Endothelial cell of umbilical vein (primary cell): ENCODE data around the gene ALK. TPM values are rescaled to one million over a fixed set of nuclear protein-coding genes. Genes with fewer than 3 reads are reported as not detected.

Experiments
- BruUV-seq: library from RNA; stranded (reverse); fragments of 400-500 nt; replicated peaks from 2 replicates; lab custom pipeline; 2021; lab: Mats Ljungman, UMichigan
- CTCF ChIA-PET: fragments of 300-600, 350-600 bp; sonication (Branson Sonifier 250); formaldehyde crosslinking; loops from one replicate; lab custom pipeline; 2021; ENCODE audit warnings: antibody characterized with exemption, inconsistent platforms; lab: Charles Lee
- POLR2A ChIA-PET: fragments of 300-600, 350-600 bp; sonication (Branson Sonifier 250); formaldehyde crosslinking; loops from one replicate; lab custom pipeline; 2021; ENCODE audit warnings: antibody characterized with exemption, inconsistent platforms; lab: Charles Lee
- DNase-seq: peaks from one replicate; pipeline ENCODE4 v3.0.0-alpha.2; 2011; ENCODE audit warnings: low read depth, low spot score
- FAIRE-seq: peaks from 2 replicates; lab custom pipeline; 2011; peaks lifted over from hg19 to GRCh38; lab: Jason Lieb, UNC
- H2AFZ ChIP-seq: 2 replicates; pipeline ENCODE4 v1.6.0; 2012; ENCODE audit warnings: low read depth, low read length, control low read depth, inconsistent platforms
- H3K27ac ChIP-seq: 2 replicates; pipeline ENCODE4 v1.5.1; 2011; ENCODE audit warnings: low read depth, mild to moderate bottlenecking, control low read depth, low read length, moderate library complexity; ENCODE audit not compliant: insufficient read depth
- H3K27me3 ChIP-seq, 2 experiments: 2 replicates each; pipeline versions ENCODE4 v1.6.0 to v1.6.1; 2011; ENCODE audit warnings: low read length in 2 of 2, mixed read lengths in 1 of 2; ENCODE audit not compliant: control insufficient read depth in 2 of 2, insufficient read depth in 2 of 2
- H3K36me3 ChIP-seq, 2 experiments: 2 replicates in 1 of 2; 3 replicates in 1 of 2; pipeline ENCODE4 v1.5.1; 2011; ENCODE audit warnings: low read length in 2 of 2, mild to moderate bottlenecking in 1 of 2, moderate library complexity in 1 of 2; ENCODE audit not compliant: control insufficient read depth in 2 of 2, insufficient read depth in 2 of 2; ENCODE audit errors: extremely low read depth in 1 of 2
- H3K4me1 ChIP-seq: 3 replicates; pipeline ENCODE4 v1.5.1; 2011; ENCODE audit warnings: mild to moderate bottlenecking, low read length; ENCODE audit not compliant: control insufficient read depth, insufficient read depth; ENCODE audit errors: extremely low read depth
- H3K4me2 ChIP-seq: 2 replicates; pipeline ENCODE4 v1.6.1; 2011; ENCODE audit warnings: low read length, control low read depth, mixed read lengths; ENCODE audit not compliant: insufficient read depth
- H3K4me3 ChIP-seq, 3 experiments: fragments of 200-600 bp in 1 of 3; sonication (generic), shearing (Covaris generic) in 1 of 3; replicated peaks in 1 of 3; 2 replicates each; pipeline ENCODE4 v1.5.1; 2011 to 2016; ENCODE audit warnings: control low read depth in 3 of 3, low read length in 3 of 3, mild to moderate bottlenecking in 2 of 3, inconsistent platforms in 1 of 3, low read depth in 1 of 3, moderate library complexity in 1 of 3; ENCODE audit not compliant: insufficient read depth in 1 of 3
- H3K79me2 ChIP-seq: 2 replicates; pipeline ENCODE4 v1.6.0; 2012; ENCODE audit warnings: low read length, inconsistent platforms; ENCODE audit not compliant: control insufficient read depth, insufficient read depth
- H3K9ac ChIP-seq: replicated peaks from 2 replicates; pipeline ENCODE3; 2011; ENCODE audit warnings: low read length, control low read depth; ENCODE audit not compliant: insufficient read depth; ENCODE audit errors: extremely low read depth
- H3K9me1 ChIP-seq: replicated peaks from 3 replicates; pipeline ENCODE4 v1.6.0; 2011; ENCODE audit warnings: mild to moderate bottlenecking, low read length; ENCODE audit not compliant: control insufficient read depth, insufficient read depth; ENCODE audit errors: extremely low read depth
- H3K9me3 ChIP-seq: replicated peaks from 2 replicates; pipeline ENCODE4 v1.5.1; 2012; ENCODE audit warnings: low read length, inconsistent platforms; ENCODE audit not compliant: control insufficient read depth, insufficient read depth
- H4K20me1 ChIP-seq: replicated peaks from 2 replicates; pipeline ENCODE3; 2011; ENCODE audit warnings: mild to moderate bottlenecking, low read length; ENCODE audit not compliant: control insufficient read depth, insufficient read depth; ENCODE audit errors: extremely low read depth
- CTCF ChIP-seq, 2 donors: IDR thresholded peaks; 1 replicate in 1 of 2; 2 replicates in 1 of 2; pipeline ENCODE4 v1.5.1; 2011; ENCODE audit warnings: low read length in 2 of 2, mild to moderate bottlenecking in 2 of 2, moderate library complexity in 2 of 2, control low read depth in 1 of 2, inconsistent platforms in 1 of 2, low read depth in 1 of 2; ENCODE audit not compliant: insufficient read depth in 1 of 2; ENCODE audit errors: extremely low read depth in 1 of 2
- EZH2 ChIP-seq: IDR thresholded peaks from 2 replicates; pipeline ENCODE4 v1.6.1; 2012; ENCODE audit warnings: borderline replicate concordance, low read depth, mild to moderate bottlenecking, moderate library complexity, low read length, inconsistent platforms; ENCODE audit not compliant: severe bottlenecking
- FOS ChIP-seq: IDR thresholded peaks from 2 replicates; pipeline ENCODE4 v1.6.1; 2011; ENCODE audit warnings: mild to moderate bottlenecking, low read length, moderate library complexity, borderline replicate concordance; ENCODE audit not compliant: insufficient read depth
- GATA2 ChIP-seq: IDR thresholded peaks from 2 replicates; pipeline ENCODE4 v1.7.0; 2011; ENCODE audit warnings: low read depth, mild to moderate bottlenecking, moderate library complexity, mixed read lengths, low read length; ENCODE audit not compliant: insufficient read length, insufficient read depth
- JUN ChIP-seq: IDR thresholded peaks from 2 replicates; pipeline ENCODE4 v1.6.1; 2011; ENCODE audit warnings: borderline replicate concordance, low read depth; ENCODE audit not compliant: insufficient read length, insufficient read depth
- MYC ChIP-seq: IDR thresholded peaks from one replicate; pipeline ENCODE4 v1.6.1; 2011; ENCODE audit warnings: mild to moderate bottlenecking, low read depth, low read length
- POLR2A ChIP-seq: IDR thresholded peaks from 2 replicates; pipeline ENCODE4 v1.6.1; 2012; ENCODE audit warnings: low read depth, mild to moderate bottlenecking, control low read depth, low read length
- POLR2AphosphoS5 ChIP-seq: IDR thresholded peaks from 2 replicates; pipeline ENCODE4 v1.6.1; 2012; ENCODE audit warnings: low read depth, mild to moderate bottlenecking, control low read depth, low read length, moderate library complexity; ENCODE audit not compliant: insufficient read depth
- dilution Hi-C: fragments of 300-500 bp; cut with MboI; formaldehyde crosslinking; loops from one replicate; pipeline ENCODE4 v1.15.0; 2019; ENCODE audit warnings: low sequenced_read_pairs; ENCODE audit not compliant: extremely low pct_ligation_motif_present
- intact Hi-C: fragments of 100-400 bp; cut with micrococcal nuclease; formaldehyde crosslinking; loops from one replicate; pipeline ENCODE4 v1.10.0; 2022
- polyA plus RNA-seq, 4 experiments: library from polyadenylated mRNA; depleted of rRNA in 3 of 4; stranded (reverse) in 3 of 4; unstranded in 1 of 4; fragments of >200 nt; gene quantifications; 2 replicates each; pipeline versions ENCODE4 v1.2.1 to v1.2.3, GENCODE V29; 2011 to 2012; ENCODE audit warnings: missing spikeins in 1 of 4
- total RNA-seq: library from RNA; stranded (reverse); gene quantifications from 2 replicates; pipeline ENCODE4 v1.2.3, GENCODE V29; 2021
- TF ChIP-seq, protein P1 (sequence below): IDR thresholded peaks from 2 replicates; pipeline ENCODE4 v1.6.1; 2011; ENCODE audit not compliant: insufficient read depth, insufficient read length

Gene ALK
- total and polyA plus RNA-seq, 2 donors (not counting 3 experiments of a cell fraction or from before 2014, with no cell fraction given), result not detected

GRCh38 chr2:29950481-29950880, 29.1 kb upstream of the ALK start:
- Histone ChIP-seq H3K9me3 (no peaks in the 10 kb centered on the region), H3K27me3 (no peaks in the 10 kb centered on the region), H3K79me2 (no peaks in the 10 kb centered on the region), H3K4me3 (no peak overlapping the region), H3K4me1 (no peaks in the 10 kb centered on the region), H3K9me1 (no peaks in the 10 kb centered on the region), H3K4me2 (no peak overlapping the region), H3K36me3 (no peaks in the 10 kb centered on the region), H3K27ac (no peak overlapping the region), H2AFZ (no peak overlapping the region), H4K20me1 (no peaks in the 10 kb centered on the region), H3K9ac (no peak overlapping the region)
- ChIA-PET POLR2A (no interaction called here), CTCF (interaction anchor here (1.2 kb wide), 1 partner anchor 27 kb away, joined by 4 read pairs; no protein-coding TSS in a partner anchor)
- DNase-seq (no peak), FAIRE-seq (no peak)
- BruUV-seq, result no TSS peak
- dilution Hi-C loops (no loop called here), intact Hi-C loops (no loop called here)
- TF ChIP-seq EZH2 (no peak), POLR2AphosphoS5 (no peak), GATA2 (no peak), JUN (no peak), MYC (no peak), CTCF (IDR thresholded peaks at IDR 0.05; ENCODE audit: extremely low read depth in 1 of 2, insufficient read depth in 1 of 2, low read depth in 1 of 2, low read length in 2 of 2) (no peak), POLR2A (no peak), FOS (no peak)
- TF ChIP-seq, protein P1, sequence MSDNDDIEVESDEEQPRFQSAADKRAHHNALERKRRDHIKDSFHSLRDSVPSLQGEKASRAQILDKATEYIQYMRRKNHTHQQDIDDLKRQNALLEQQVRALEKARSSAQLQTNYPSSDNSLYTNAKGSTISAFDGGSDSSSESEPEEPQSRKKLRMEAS, result no peak
